ENCODE data around the gene ANK2. TPM values are rescaled to one million over a fixed set of nuclear protein-coding genes. Genes with fewer than 3 reads are reported as not detected.

ANK2 gene
- polyA plus RNA-seq, 1 experiment: 1.3 TPM

GRCh38 chr4:113090954-113091353 is 41.5 kb downstream of the ANK2 start:
- ChIA-PET CTCF (no interaction called here), POLR2A (no interaction called here)
- no peak overlapping the region for H3K4me3 ChIP-seq (ENCODE audit: low read depth, low read length)
- H3K27me3 ChIP-seq (ENCODE audit: control insufficient read depth, insufficient read depth, low read length): no peaks in the 10 kb centered on the region
- H3K27ac ChIP-seq (ENCODE audit: low read depth, low read length): no peak overlapping the region
- no peak for TF ChIP-seq CTCF (IDR thresholded peaks at IDR 0.05; ENCODE audit: low read depth, low read length)
- no peak for DNase-seq (ENCODE audit: low read depth, low spot score)
- no peaks in the 10 kb centered on the region for H3K9me3 ChIP-seq (ENCODE audit: control insufficient read depth, insufficient read depth, low read length)

GRCh38 chr4:113094331-113094730 is 44.9 kb downstream of the ANK2 start:
- ChIA-PET CTCF (interaction anchor here (1.4 kb wide), 1 partner anchor 142 kb away, joined by 5 read pairs; no protein-coding TSS in a partner anchor), POLR2A (no interaction called here)
- H3K27ac ChIP-seq (ENCODE audit: low read depth, low read length): no peak overlapping the region
- no peak for DNase-seq (ENCODE audit: low read depth, low spot score)
- no peak overlapping the region for H3K4me3 ChIP-seq (ENCODE audit: low read depth, low read length)
- no peaks in the 10 kb centered on the region for H3K27me3 ChIP-seq (ENCODE audit: control insufficient read depth, insufficient read depth, low read length)
- H3K9me3 ChIP-seq (ENCODE audit: control insufficient read depth, insufficient read depth, low read length): no peaks in the 10 kb centered on the region
- TF ChIP-seq CTCF (IDR thresholded peaks at IDR 0.05; ENCODE audit: low read depth, low read length): no peak

- ChIA-PET CTCF (interaction anchor here (1.4 kb wide), 1 partner anchor 143 kb away, joined by 5 read pairs; no protein-coding TSS in a partner anchor), POLR2A (no interaction called here)
- Histone ChIP-seq H3K27ac (ENCODE audit: low read depth, low read length) (no peak overlapping the region), H3K27me3 (ENCODE audit: control insufficient read depth, insufficient read depth, low read length) (no peaks in the 10 kb centered on the region), H3K4me3 (ENCODE audit: low read depth, low read length) (no peak overlapping the region), H3K9me3 (ENCODE audit: control insufficient read depth, insufficient read depth, low read length) (no peaks in the 10 kb centered on the region)
- no peak for DNase-seq (ENCODE audit: low read depth, low spot score)
- TF ChIP-seq CTCF (IDR thresholded peaks at IDR 0.05; ENCODE audit: low read depth, low read length): peak; percentile 55
Observed at GRCh38 chr4:113094802-113095201, 45.3 kb downstream of the ANK2 start.

GRCh38 chr4:113101669-113102068 is 52.2 kb downstream of the ANK2 start:
- no peak overlapping the region for H3K4me3 ChIP-seq (ENCODE audit: low read depth, low read length)
- TF ChIP-seq CTCF (IDR thresholded peaks at IDR 0.05; ENCODE audit: low read depth, low read length): no peak
- no peak for DNase-seq (ENCODE audit: low read depth, low spot score)
- ChIA-PET CTCF (no interaction called here), POLR2A (no interaction called here)
- no peak overlapping the region for H3K27ac ChIP-seq (ENCODE audit: low read depth, low read length)
- no peaks in the 10 kb centered on the region for H3K9me3 ChIP-seq (ENCODE audit: control insufficient read depth, insufficient read depth, low read length)
- no peaks in the 10 kb centered on the region for H3K27me3 ChIP-seq (ENCODE audit: control insufficient read depth, insufficient read depth, low read length)

- Histone ChIP-seq H3K4me3 (ENCODE audit: low read depth, low read length) (no peak overlapping the region), H3K9me3 (ENCODE audit: control insufficient read depth, insufficient read depth, low read length) (no peaks in the 10 kb centered on the region), H3K27me3 (ENCODE audit: control insufficient read depth, insufficient read depth, low read length) (no peaks in the 10 kb centered on the region), H3K27ac (ENCODE audit: low read depth, low read length) (no peak overlapping the region)
- no peak for DNase-seq (ENCODE audit: low read depth, low spot score)
- ChIA-PET CTCF (interaction anchor here (1.3 kb wide), 1 partner anchor 10 kb away, joined by 3 read pairs; no protein-coding TSS in a partner anchor), POLR2A (no interaction called here)
- TF ChIP-seq CTCF (IDR thresholded peaks at IDR 0.05; ENCODE audit: low read depth, low read length): no peak
Observed at GRCh38 chr4:113103556-113103955, 54.1 kb downstream of the ANK2 start.

All from AG04450 (cell line).